Heart left ventricle (tissue), 13 donors: Measurements from ENCODE around the gene PBX1.

Experiments used
- CTCF ChIP-seq, 12 donors: fragments of 200-600 bp; sonication (generic) in 4 of 12; IDR thresholded peaks; one replicate each; pipeline versions ENCODE4 v1.5.0 to v1.8.0; 2018 to 2022; ENCODE audit warnings: antibody characterized with exemption in 12 of 12, mild to moderate bottlenecking in 5 of 12
- POLR2A ChIP-seq, 2 donors: fragments of 450-650 bp; IDR thresholded peaks; one replicate each; pipeline ENCODE4 v1.6.1; 2017; ENCODE audit warnings: antibody characterized with exemption in 2 of 2, mild to moderate bottlenecking in 2 of 2, moderate library complexity in 2 of 2
- donor health status: ischemic (EF 13 %, LVEDD 7.1; RV severe dilation, severe dysfunction).
- donor health status: DM: no; HTN: yes; CAD: no.
- donor health status: DM: no; HTN: no; CAD: no.
- donor health status: ischemic (EF 25% LVEDD 6.9; RV normal size, moderate dysfunction).
- donor health status: ischemic (EF 25% LVEDD 5.7; RV mildly dilated, moderate dysfunction).
- donor health status: ischemic (EF 35%, LVEDD 5.7; RV mildly dilated, moderate dysfunction).
- donor health status: nonischemic (EF 11% LVEDD 7.7; RV severe dilation, severe dysfunction).
- donor health status: DM: yes; HTN: yes; CAD: no.
- donor health status: PGD.
- donor health status: ischemic (EF 29% LVEDD 5.4; RV normal size, mild dysfunction).
- donor health status: nonischemic (EF 23%, LVEDD 6.1; RV moderate dilation, normal function).

- TF ChIP-seq CTCF (IDR thresholded peaks at IDR 0.05): no peak
- no peak for TF ChIP-seq POLR2A (IDR thresholded peaks at IDR 0.05)
Measured at GRCh38 chr1:164516591-164516990, 42.4 kb upstream of the PBX1 start.
